Measurements from ENCODE around the gene CCT4. TPM values are rescaled to one million over a fixed set of nuclear protein-coding genes. Genes with fewer than 3 reads are reported as not detected.
"Not testable (repeated sequence)": the region's sequence is repeated elsewhere in the genome, so short reads cannot be mapped to it uniquely, and the experiment has no call there.

The CCT4 gene
- 398 and 407 TPM in 2 replicates for total RNA-seq

- Mint-ChIP-seq H3K9me3 (no peaks in the 10 kb centered on the region), H3K4me1 (peaks cover 22% of the 10 kb centered on the region), H3K4me3 (peak within 1 kb of the TSS; percentile 99), H3K27ac (peak within 1 kb of the TSS; percentile 99), H3K27me3 (no peaks in the 10 kb centered on the region), H3K36me3 (ENCODE audit: low read depth) (peaks cover 34% of the 10 kb centered on the region)
- peak; percentile 97 for DNase-seq
- intact Hi-C loops (cut with micrococcal nuclease): loop anchor here (1.0 to 10.0 kb wide), 9 partner anchors 17 to 1700 kb away; partner anchors contain the start of genes COMMD1, EHBP1, FAM161A and MDH1
These were observed at the start of gene CCT4 for GRCh38 chr2:61888267-61889055. Gene CCT4 (minus strand): TSS chr2:61888656. CDS start chr2:61888507, 149 bp downstream.

GRCh38 chr2:61937886-61938285, 49.4 kb upstream of the CCT4 start:
- no peaks in the 10 kb centered on the region for H3K9me3 Mint-ChIP-seq
- H3K4me1 Mint-ChIP-seq: peaks cover 1% of the 10 kb centered on the region
- no peaks in the 10 kb centered on the region for H3K36me3 Mint-ChIP-seq (ENCODE audit: low read depth)
- intact Hi-C loops (cut with micrococcal nuclease): no loop called here
- no peak for DNase-seq
- H3K27ac Mint-ChIP-seq: no peak overlapping the region
- H3K4me3 Mint-ChIP-seq: no peak overlapping the region
- no peaks in the 10 kb centered on the region for H3K27me3 Mint-ChIP-seq

GRCh38 chr2:61937098-61937497, 48.6 kb upstream of the CCT4 start:
- DNase-seq: no peak
- intact Hi-C loops (cut with micrococcal nuclease): no loop called here
- H3K4me3 Mint-ChIP-seq: no peak overlapping the region
- no peak overlapping the region for H3K27ac Mint-ChIP-seq
- no peaks in the 10 kb centered on the region for H3K36me3 Mint-ChIP-seq (ENCODE audit: low read depth)
- H3K4me1 Mint-ChIP-seq: no peaks in the 10 kb centered on the region
- H3K27me3 Mint-ChIP-seq: no peaks in the 10 kb centered on the region
- no peaks in the 10 kb centered on the region for H3K9me3 Mint-ChIP-seq

- no peak overlapping the region for H3K4me3 Mint-ChIP-seq
- intact Hi-C loops (cut with micrococcal nuclease): no loop called here
- H3K27me3 Mint-ChIP-seq: no peaks in the 10 kb centered on the region
- DNase-seq: no peak
- no peaks in the 10 kb centered on the region for H3K9me3 Mint-ChIP-seq
- H3K27ac Mint-ChIP-seq: no peak overlapping the region
- no peaks in the 10 kb centered on the region for H3K36me3 Mint-ChIP-seq (ENCODE audit: low read depth)
- H3K4me1 Mint-ChIP-seq: no peaks in the 10 kb centered on the region
These were observed 40.5 kb upstream of the CCT4 start for GRCh38 chr2:61928826-61929461.

- Mint-ChIP-seq H3K4me3 (no peak overlapping the region), H3K27me3 (no peaks in the 10 kb centered on the region), H3K4me1 (no peaks in the 10 kb centered on the region), H3K27ac (no peak overlapping the region), H3K36me3 (ENCODE audit: low read depth) (no peaks in the 10 kb centered on the region), H3K9me3 (no peaks in the 10 kb centered on the region)
- intact Hi-C loops (cut with micrococcal nuclease): no loop called here
- no peak for DNase-seq
These were observed 38.3 kb upstream of the CCT4 start for GRCh38 chr2:61926531-61927477.

- no peak for DNase-seq
- no peaks in the 10 kb centered on the region for H3K9me3 Mint-ChIP-seq
- no peaks in the 10 kb centered on the region for H3K4me1 Mint-ChIP-seq
- H3K36me3 Mint-ChIP-seq (ENCODE audit: low read depth): no peaks in the 10 kb centered on the region
- H3K4me3 Mint-ChIP-seq: no peak overlapping the region
- intact Hi-C loops (cut with micrococcal nuclease): no loop called here
- no peaks in the 10 kb centered on the region for H3K27me3 Mint-ChIP-seq
- no peak overlapping the region for H3K27ac Mint-ChIP-seq
These were observed 36.6 kb upstream of the CCT4 start for GRCh38 chr2:61924895-61925663.

GRCh38 chr2:61922714-61923113, 34.3 kb upstream of the CCT4 start:
- no peak overlapping the region for H3K27ac Mint-ChIP-seq
- no peaks in the 10 kb centered on the region for H3K27me3 Mint-ChIP-seq
- H3K4me3 Mint-ChIP-seq: no peak overlapping the region
- intact Hi-C loops (cut with micrococcal nuclease): no loop called here
- no peak for DNase-seq
- no peaks in the 10 kb centered on the region for H3K9me3 Mint-ChIP-seq
- H3K4me1 Mint-ChIP-seq: no peaks in the 10 kb centered on the region
- H3K36me3 Mint-ChIP-seq (ENCODE audit: low read depth): no peaks in the 10 kb centered on the region

- Mint-ChIP-seq H3K36me3 (ENCODE audit: low read depth) (no peaks in the 10 kb centered on the region), H3K27me3 (no peaks in the 10 kb centered on the region), H3K4me1 (no peaks in the 10 kb centered on the region), H3K4me3 (no peak overlapping the region), H3K9me3 (no peaks in the 10 kb centered on the region), H3K27ac (no peak overlapping the region)
- DNase-seq: no peak
- intact Hi-C loops (cut with micrococcal nuclease): no loop called here
These were observed 32.1 kb upstream of the CCT4 start for GRCh38 chr2:61920548-61920947.

GRCh38 chr2:61914794-61915193, 26.3 kb upstream of the CCT4 start:
- H3K27me3 Mint-ChIP-seq; intact Hi-C loops (cut with micrococcal nuclease); DNase-seq; H3K36me3 Mint-ChIP-seq (ENCODE audit: low read depth); H3K9me3 Mint-ChIP-seq; H3K4me3 Mint-ChIP-seq; H3K4me1 Mint-ChIP-seq; H3K27ac Mint-ChIP-seq: not testable (repeated sequence)

GRCh38 chr2:61911510-61911909, 23.1 kb upstream of the CCT4 start:
- Mint-ChIP-seq H3K27ac (no peak overlapping the region), H3K36me3 (ENCODE audit: low read depth) (no peaks in the 10 kb centered on the region), H3K27me3 (no peaks in the 10 kb centered on the region), H3K4me1 (peaks cover 8% of the 10 kb centered on the region), H3K9me3 (no peaks in the 10 kb centered on the region), H3K4me3 (no peak overlapping the region)
- no peak for DNase-seq
- intact Hi-C loops (cut with micrococcal nuclease): no loop called here

GRCh38 chr2:61910603-61911002, 22.1 kb upstream of the CCT4 start:
- Mint-ChIP-seq H3K4me3 (no peak overlapping the region), H3K4me1 (peaks cover 10% of the 10 kb centered on the region), H3K36me3 (ENCODE audit: low read depth) (no peaks in the 10 kb centered on the region), H3K9me3 (no peaks in the 10 kb centered on the region), H3K27me3 (no peaks in the 10 kb centered on the region), H3K27ac (no peak overlapping the region)
- no peak for DNase-seq
- intact Hi-C loops (cut with micrococcal nuclease): no loop called here

- no peak overlapping the region for H3K27ac Mint-ChIP-seq
These were observed 20.7 kb upstream of the CCT4 start for GRCh38 chr2:61909116-61909515.

GRCh38 chr2:61906186-61906470, 17.7 kb upstream of the CCT4 start:
- H3K27me3 Mint-ChIP-seq: no peaks in the 10 kb centered on the region
- H3K36me3 Mint-ChIP-seq (ENCODE audit: low read depth): no peaks in the 10 kb centered on the region
- DNase-seq: no peak
- intact Hi-C loops (cut with micrococcal nuclease): loop anchor here (5.0 kb wide), 2 partner anchors 291 to 401 kb away; partner anchors contain the start of gene B3GNT2
- H3K4me1 Mint-ChIP-seq: peaks cover 10% of the 10 kb centered on the region
- no peaks in the 10 kb centered on the region for H3K9me3 Mint-ChIP-seq
- peak overlapping the region; percentile 82 for H3K27ac Mint-ChIP-seq
- peak overlapping the region; percentile 89 for H3K4me3 Mint-ChIP-seq

More at GRCh38 chr2:61909116-61909515, 20.7 kb upstream of the CCT4 start:
- no peak for DNase-seq
- Mint-ChIP-seq H3K4me3 (no peak overlapping the region), H3K27me3 (no peaks in the 10 kb centered on the region), H3K36me3 (ENCODE audit: low read depth) (no peaks in the 10 kb centered on the region), H3K9me3 (no peaks in the 10 kb centered on the region), H3K4me1 (peaks cover 10% of the 10 kb centered on the region)
- intact Hi-C loops (cut with micrococcal nuclease): loop anchor here (5.0 kb wide), 2 partner anchors 288 to 398 kb away; partner anchors contain the start of gene B3GNT2
